Stimulated activated CD8-positive, alpha-beta memory T cell treated with anti-CD3 and anti-CD28 coated beads, Interleukin-15, amount 100 ng/mL, for 1 hour (primary cell): Measurements from ENCODE around the gene ICE1.

Experiments used
- DNase-seq: peaks from one replicate; pipeline ENCODE4 v3.0.0-alpha.2; 2020; ENCODE audit warnings: low read depth

The ICE1 gene

DNA sequence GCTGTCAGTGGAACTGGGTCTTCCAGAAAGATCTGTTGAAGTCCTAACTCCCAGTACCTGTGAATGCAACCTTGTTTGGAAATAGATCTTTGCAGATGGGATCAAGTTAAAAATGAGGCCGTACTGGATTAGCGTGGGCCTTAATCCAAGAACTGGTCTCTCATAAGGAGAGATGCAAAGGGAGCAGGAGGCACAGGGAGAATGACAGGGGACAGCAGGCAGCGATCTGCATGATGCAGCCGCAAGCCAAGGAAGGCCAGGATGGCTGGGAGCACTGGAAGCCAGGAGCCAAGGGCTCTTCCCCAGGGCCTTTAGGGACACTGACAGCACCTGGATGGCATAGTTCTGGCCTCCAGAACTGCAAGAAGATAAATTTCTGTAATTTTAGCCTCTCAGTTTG is 114.4 kb downstream of the ICE1 start:
- no peak for DNase-seq

DNA sequence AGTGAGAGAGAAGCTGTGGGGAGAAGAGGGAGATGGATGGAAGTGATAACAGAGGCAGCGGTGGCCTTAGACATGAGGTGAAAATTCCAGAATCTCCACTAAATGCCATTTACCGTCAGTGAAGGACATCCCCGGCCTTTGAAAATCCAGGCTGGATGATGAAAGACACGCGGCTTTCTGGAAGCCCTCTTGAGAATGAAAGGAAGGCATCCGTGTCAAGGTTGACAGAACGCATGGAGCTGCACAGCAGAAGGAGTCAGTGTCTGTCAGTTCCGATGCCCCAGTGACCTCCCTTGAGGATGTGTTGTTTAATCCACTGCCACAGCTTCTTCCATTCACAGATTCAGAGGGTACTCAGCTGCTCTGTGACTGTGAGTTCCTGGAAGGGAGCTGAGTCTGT is 114.9 kb downstream of the ICE1 start:
- no peak for DNase-seq

DNA sequence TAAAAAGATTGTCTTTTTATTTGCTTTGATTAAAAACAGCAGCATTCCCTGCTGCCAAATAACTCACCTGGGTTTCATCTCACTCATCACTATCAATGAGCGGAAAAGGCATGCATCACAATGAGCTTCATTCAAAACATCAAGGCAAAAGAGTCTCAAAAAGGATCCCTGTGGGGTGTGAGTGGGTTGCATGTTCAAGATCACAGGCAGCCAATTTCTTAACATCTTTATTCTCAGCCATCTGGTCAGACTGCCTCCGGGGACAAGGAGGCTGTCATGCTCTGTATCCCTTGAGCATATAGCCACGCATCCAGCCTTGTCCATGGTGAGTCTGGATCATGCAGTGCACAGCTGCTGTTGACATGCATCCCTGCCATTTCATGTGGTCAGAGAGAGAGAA is 117.1 kb downstream of the ICE1 start:
- DNase-seq, result no peak
